ENCODE results near the gene TMEM39A. TPM values are rescaled to one million over a fixed set of nuclear protein-coding genes. Genes with fewer than 3 reads are reported as not detected.

The TMEM39A gene
- total and polyA plus RNA-seq, 4 donors, result 9.3 to 51.2 (median 37.9) TPM

- TF ChIP-seq CTCF (IDR thresholded peaks at IDR 0.05; ENCODE audit: control extremely low read depth, extremely low read depth), result no peak
- no peak overlapping the region for H3K4me3 ChIP-seq
- DNase-seq (no peak), ATAC-seq (ENCODE audit: insufficient read depth, low FRiP score) (no peak)
- peaks cover 0 to 18% (median 0%) of the 10 kb centered on the region in 5 donors for H3K4me1 ChIP-seq (ENCODE audit: control insufficient read depth in 5 of 5, insufficient read depth in 5 of 5, low read length in 5 of 5)
- H3K27me3 ChIP-seq (ENCODE audit: control insufficient read depth in 3 of 3, insufficient read depth in 3 of 3, low read length in 2 of 3), result no peaks in the 10 kb centered on the region
- no peaks in the 10 kb centered on the region for H3K9me3 ChIP-seq (ENCODE audit: control insufficient read depth in 4 of 4, insufficient read depth in 3 of 4, low read length in 3 of 4)
- peaks cover 0 to 20% (median 4%) of the 10 kb centered on the region in 4 donors for H3K36me3 ChIP-seq (ENCODE audit: control insufficient read depth in 4 of 4, insufficient read depth in 4 of 4, low read length in 4 of 4)
- H3K27ac ChIP-seq (ENCODE audit: low read depth in 1 of 2, low read length in 1 of 2), result no peak overlapping the region
- H3K9ac ChIP-seq (ENCODE audit: insufficient read depth in 1 of 2, low read length in 2 of 2), result no peak overlapping the region
- WGBS, 2 donors, result 44 to 92% methylated on average over 2 of the region's 2 CpGs
Observed at GRCh38 chr3:119420196-119420595, 43.2 kb downstream of the TMEM39A start.

- Histone ChIP-seq H3K27ac (ENCODE audit: low read depth in 1 of 2, low read length in 1 of 2) (peak overlapping the region in 1 of 2 donors; percentile 77), H3K4me1 (ENCODE audit: control insufficient read depth in 5 of 5, insufficient read depth in 5 of 5, low read length in 5 of 5) (peaks cover 0 to 18% (median 0%) of the 10 kb centered on the region in 5 donors), H3K36me3 (ENCODE audit: control insufficient read depth in 4 of 4, insufficient read depth in 4 of 4, low read length in 4 of 4) (peaks cover 0 to 35% (median 13%) of the 10 kb centered on the region in 4 donors), H3K27me3 (ENCODE audit: control insufficient read depth in 3 of 3, insufficient read depth in 3 of 3, low read length in 2 of 3) (no peaks in the 10 kb centered on the region), H3K9ac (ENCODE audit: insufficient read depth in 1 of 2, low read length in 2 of 2) (no peak overlapping the region), H3K4me3 (no peak overlapping the region), H3K9me3 (ENCODE audit: control insufficient read depth in 4 of 4, insufficient read depth in 3 of 4, low read length in 3 of 4) (no peaks in the 10 kb centered on the region)
- no peak for ATAC-seq (ENCODE audit: insufficient read depth, low FRiP score)
- TF ChIP-seq CTCF (IDR thresholded peaks at IDR 0.05; ENCODE audit: control extremely low read depth, extremely low read depth), result no peak
- DNase-seq, result no peak
Observed at GRCh38 chr3:119418641-119419040, 44.8 kb downstream of the TMEM39A start.

- Histone ChIP-seq H3K4me1 (ENCODE audit: control insufficient read depth in 5 of 5, insufficient read depth in 5 of 5, low read length in 5 of 5) (peaks cover 0 to 18% (median 0%) of the 10 kb centered on the region in 5 donors), H3K9ac (ENCODE audit: insufficient read depth in 1 of 2, low read length in 2 of 2) (no peak overlapping the region), H3K27me3 (ENCODE audit: control insufficient read depth in 3 of 3, insufficient read depth in 3 of 3, low read length in 2 of 3) (no peaks in the 10 kb centered on the region), H3K27ac (ENCODE audit: low read depth in 1 of 2, low read length in 1 of 2) (peak overlapping the region in 1 of 2 donors; percentile 87), H3K4me3 (no peak overlapping the region), H3K9me3 (ENCODE audit: control insufficient read depth in 4 of 4, insufficient read depth in 3 of 4, low read length in 3 of 4) (no peaks in the 10 kb centered on the region), H3K36me3 (ENCODE audit: control insufficient read depth in 4 of 4, insufficient read depth in 4 of 4, low read length in 4 of 4) (peaks cover 0 to 35% (median 13%) of the 10 kb centered on the region in 4 donors)
- TF ChIP-seq CTCF (IDR thresholded peaks at IDR 0.05; ENCODE audit: control extremely low read depth, extremely low read depth), result no peak
- ATAC-seq (ENCODE audit: insufficient read depth, low FRiP score) (no peak), DNase-seq (no peak)
- WGBS, 2 donors, result 80 to 86% methylated on average over 8 of the region's 8 CpGs
Observed at GRCh38 chr3:119417771-119418512, 45.5 kb downstream of the TMEM39A start.

Data from lung (tissue), 12 donors.